ENCODE measurements around the gene ATP1A2.
"Not testable (repeated sequence)": the region's sequence is repeated elsewhere in the genome, so short reads cannot be mapped to it uniquely, and the experiment has no call there.

DNA sequence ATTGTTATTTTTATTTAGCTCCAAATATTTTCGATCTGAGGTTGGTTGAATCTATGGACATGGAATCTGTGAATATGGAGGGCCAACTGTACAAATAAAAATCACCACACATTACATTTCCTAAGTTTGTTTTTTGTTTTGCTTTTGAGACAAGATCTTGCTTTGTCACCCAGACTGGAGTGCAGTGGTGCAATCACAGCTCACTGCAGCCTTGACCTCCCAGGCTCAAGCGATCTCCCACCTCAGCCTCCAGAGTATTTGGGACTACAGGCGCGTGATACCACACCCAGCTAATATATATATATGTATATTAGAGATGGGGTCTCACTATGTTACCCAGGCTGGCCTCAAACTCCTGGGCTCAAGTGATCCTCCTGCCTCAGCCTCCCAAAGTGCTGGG lies 10.8 kb downstream of the ATP1A2 start:
- TF ChIP-seq, protein P1, sequence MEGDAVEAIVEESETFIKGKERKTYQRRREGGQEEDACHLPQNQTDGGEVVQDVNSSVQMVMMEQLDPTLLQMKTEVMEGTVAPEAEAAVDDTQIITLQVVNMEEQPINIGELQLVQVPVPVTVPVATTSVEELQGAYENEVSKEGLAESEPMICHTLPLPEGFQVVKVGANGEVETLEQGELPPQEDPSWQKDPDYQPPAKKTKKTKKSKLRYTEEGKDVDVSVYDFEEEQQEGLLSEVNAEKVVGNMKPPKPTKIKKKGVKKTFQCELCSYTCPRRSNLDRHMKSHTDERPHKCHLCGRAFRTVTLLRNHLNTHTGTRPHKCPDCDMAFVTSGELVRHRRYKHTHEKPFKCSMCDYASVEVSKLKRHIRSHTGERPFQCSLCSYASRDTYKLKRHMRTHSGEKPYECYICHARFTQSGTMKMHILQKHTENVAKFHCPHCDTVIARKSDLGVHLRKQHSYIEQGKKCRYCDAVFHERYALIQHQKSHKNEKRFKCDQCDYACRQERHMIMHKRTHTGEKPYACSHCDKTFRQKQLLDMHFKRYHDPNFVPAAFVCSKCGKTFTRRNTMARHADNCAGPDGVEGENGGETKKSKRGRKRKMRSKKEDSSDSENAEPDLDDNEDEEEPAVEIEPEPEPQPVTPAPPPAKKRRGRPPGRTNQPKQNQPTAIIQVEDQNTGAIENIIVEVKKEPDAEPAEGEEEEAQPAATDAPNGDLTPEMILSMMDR (IDR thresholded peaks at IDR 0.05): not testable (repeated sequence)
- not testable (repeated sequence) for TF ChIP-seq POLR2A (IDR thresholded peaks at IDR 0.05)
